ENCODE results near the gene ANTXR1. TPM values are rescaled to one million over a fixed set of nuclear protein-coding genes. Genes with fewer than 3 reads are reported as not detected.

The ANTXR1 gene
- polyA plus RNA-seq, 4 donors: 70.5 to 278 (median 108) TPM

- DNase-seq (ENCODE audit: low read depth in 4 of 4, low spot score in 3 of 4): no peak
These were observed 18.5 kb downstream of the ANTXR1 start for GRCh38 chr2:69031466-69031865.

- no peak for DNase-seq (ENCODE audit: low read depth in 4 of 4, low spot score in 3 of 4)
These were observed 19.4 kb downstream of the ANTXR1 start for GRCh38 chr2:69032336-69032735.

GRCh38 chr2:69033461-69034095, 20.6 kb downstream of the ANTXR1 start:
- DNase-seq (ENCODE audit: low read depth in 4 of 4, low spot score in 3 of 4): no peak

- DNase-seq (ENCODE audit: low read depth in 4 of 4, low spot score in 3 of 4): no peak
These were observed 21.1 kb downstream of the ANTXR1 start for GRCh38 chr2:69034122-69034521.

GRCh38 chr2:69034845-69035244, 21.9 kb downstream of the ANTXR1 start:
- DNase-seq (ENCODE audit: low read depth in 4 of 4, low spot score in 3 of 4): no peak

GRCh38 chr2:69036926-69037325, 23.9 kb downstream of the ANTXR1 start:
- DNase-seq (ENCODE audit: low read depth in 4 of 4, low spot score in 3 of 4): no peak

GRCh38 chr2:69041214-69041613, 28.2 kb downstream of the ANTXR1 start:
- no peak for DNase-seq (ENCODE audit: low read depth in 4 of 4, low spot score in 3 of 4)

GRCh38 chr2:69043736-69044400, 30.9 kb downstream of the ANTXR1 start:
- DNase-seq (ENCODE audit: low read depth in 4 of 4, low spot score in 3 of 4): no peak

- DNase-seq (ENCODE audit: low read depth in 4 of 4, low spot score in 3 of 4): no peak
These were observed 33.3 kb downstream of the ANTXR1 start for GRCh38 chr2:69046221-69046662.

GRCh38 chr2:69047625-69048145, 34.7 kb downstream of the ANTXR1 start:
- DNase-seq (ENCODE audit: low read depth in 4 of 4, low spot score in 3 of 4): no peak

- DNase-seq (ENCODE audit: low read depth in 4 of 4, low spot score in 3 of 4): no peak
These were observed 37.8 kb downstream of the ANTXR1 start for GRCh38 chr2:69050802-69051201.

GRCh38 chr2:69053416-69053965, 40.5 kb downstream of the ANTXR1 start:
- no peak for DNase-seq (ENCODE audit: low read depth in 4 of 4, low spot score in 3 of 4)

- DNase-seq (ENCODE audit: low read depth in 4 of 4, low spot score in 3 of 4): no peak
These were observed 41.5 kb downstream of the ANTXR1 start for GRCh38 chr2:69054431-69054830.

GRCh38 chr2:69055688-69056470, 42.9 kb downstream of the ANTXR1 start:
- no peak for DNase-seq (ENCODE audit: low read depth in 4 of 4, low spot score in 3 of 4)

- DNase-seq (ENCODE audit: low read depth in 4 of 4, low spot score in 3 of 4): no peak
These were observed 44.7 kb downstream of the ANTXR1 start for GRCh38 chr2:69057660-69058059.

- no peak for DNase-seq (ENCODE audit: low read depth in 4 of 4, low spot score in 3 of 4)
These were observed 46.8 kb downstream of the ANTXR1 start for GRCh38 chr2:69059731-69060290.

- no peak for DNase-seq (ENCODE audit: low read depth in 4 of 4, low spot score in 3 of 4)
These were observed 48.0 kb downstream of the ANTXR1 start for GRCh38 chr2:69060938-69061501.

- no peak for DNase-seq (ENCODE audit: low read depth in 4 of 4, low spot score in 3 of 4)
These were observed 48.5 kb downstream of the ANTXR1 start for GRCh38 chr2:69061525-69061924.

- DNase-seq (ENCODE audit: low read depth in 4 of 4, low spot score in 3 of 4): no peak
These were observed 49.5 kb downstream of the ANTXR1 start for GRCh38 chr2:69062307-69062962.
